GM18519 (cell line): ENCODE data around the gene GPATCH2.
A peak's percentile ranks its signal among the peaks of the same experiment; 100 is the strongest.

Experiments used
- ATAC-seq: cut with Tn5 transposase; IDR thresholded peaks from one replicate; pipeline ENCODE4 v1.9.1; 2021; ENCODE audit warnings: mild to moderate bottlenecking, moderate library complexity; ENCODE audit not compliant: unreplicated experiment, low FRiP score

GPATCH2 gene

GRCh38 chr1:217630711-217631591 is at the start of gene GPATCH2, which contains the start of gene SPATA17:
Gene GPATCH2 (minus strand): TSS chr1:217631090. CDS start chr1:217630971, 119 bp downstream.
Gene SPATA17 (plus strand): TSS chr1:217631344. CDS start chr1:217631379, 35 bp downstream.
- ATAC-seq: peak; percentile 95

- no peak for ATAC-seq
Observed at GRCh38 chr1:217674028-217674729, 43.3 kb upstream of the GPATCH2 start.

DNA sequence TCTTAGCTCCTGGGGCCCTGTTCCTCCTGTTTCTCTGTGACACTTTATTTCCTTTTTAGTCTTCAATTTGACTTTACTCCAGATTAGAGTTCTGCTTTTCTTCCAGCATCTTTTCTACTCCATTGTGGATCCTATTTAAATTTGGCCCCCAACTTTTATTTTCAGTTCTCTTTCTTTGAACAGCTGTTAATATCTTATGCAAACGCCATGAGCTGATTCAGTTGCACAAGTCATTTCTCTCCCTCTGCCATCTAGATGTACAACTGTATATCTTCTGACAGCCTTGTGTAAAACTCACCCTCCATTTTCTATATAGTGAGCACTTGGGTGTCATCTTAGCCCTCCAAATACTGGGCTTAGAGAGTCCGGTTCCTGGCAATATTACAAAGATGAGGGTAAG is 42.5 kb upstream of the GPATCH2 start:
- no peak for ATAC-seq

DNA sequence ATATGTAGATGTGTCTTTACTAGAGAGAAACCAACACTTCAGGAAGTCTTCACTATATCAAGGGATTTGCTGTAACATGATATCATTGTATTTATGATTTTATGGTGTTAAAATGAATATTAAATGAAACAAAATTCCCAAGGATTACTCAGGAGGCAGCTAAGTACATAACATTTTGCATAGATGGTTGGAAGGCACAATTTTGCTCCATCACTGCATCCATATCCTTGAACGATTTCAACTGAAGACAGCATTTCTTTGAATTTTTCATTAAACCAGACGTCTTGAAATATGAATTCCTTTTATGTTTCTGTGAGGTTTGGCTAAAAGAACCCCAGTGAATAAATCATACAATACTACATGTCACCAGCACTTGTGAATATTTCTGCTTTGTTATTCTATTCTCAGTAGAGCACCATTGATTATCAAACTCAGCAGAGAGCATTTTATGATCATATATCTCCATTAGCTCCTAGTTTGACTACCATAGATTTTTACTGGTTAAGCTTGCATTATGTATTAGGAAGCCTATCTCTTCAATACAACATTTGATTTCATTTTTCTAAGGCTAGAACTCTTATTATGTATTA is 37.6 kb upstream of the GPATCH2 start:
- no peak for ATAC-seq

DNA sequence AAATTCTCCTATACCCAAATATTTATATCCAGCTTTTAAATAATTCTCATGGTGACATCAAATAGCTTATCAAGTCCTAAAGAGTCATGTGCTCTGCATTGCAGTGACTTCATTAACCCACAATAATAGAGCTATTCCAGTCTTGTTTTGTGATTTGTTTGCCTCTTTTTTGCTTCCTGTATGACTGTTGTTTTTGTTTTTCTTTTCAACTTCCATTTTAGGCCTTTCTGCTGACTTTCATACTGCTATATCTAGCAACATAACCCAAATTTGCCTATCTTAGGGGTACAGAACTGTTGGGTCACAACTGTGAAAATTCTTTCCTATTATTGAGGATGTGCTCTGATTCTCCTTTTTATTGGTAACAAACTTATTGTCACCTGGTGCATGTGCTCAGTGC is 30.5 kb upstream of the GPATCH2 start:
- no peak for ATAC-seq

DNA sequence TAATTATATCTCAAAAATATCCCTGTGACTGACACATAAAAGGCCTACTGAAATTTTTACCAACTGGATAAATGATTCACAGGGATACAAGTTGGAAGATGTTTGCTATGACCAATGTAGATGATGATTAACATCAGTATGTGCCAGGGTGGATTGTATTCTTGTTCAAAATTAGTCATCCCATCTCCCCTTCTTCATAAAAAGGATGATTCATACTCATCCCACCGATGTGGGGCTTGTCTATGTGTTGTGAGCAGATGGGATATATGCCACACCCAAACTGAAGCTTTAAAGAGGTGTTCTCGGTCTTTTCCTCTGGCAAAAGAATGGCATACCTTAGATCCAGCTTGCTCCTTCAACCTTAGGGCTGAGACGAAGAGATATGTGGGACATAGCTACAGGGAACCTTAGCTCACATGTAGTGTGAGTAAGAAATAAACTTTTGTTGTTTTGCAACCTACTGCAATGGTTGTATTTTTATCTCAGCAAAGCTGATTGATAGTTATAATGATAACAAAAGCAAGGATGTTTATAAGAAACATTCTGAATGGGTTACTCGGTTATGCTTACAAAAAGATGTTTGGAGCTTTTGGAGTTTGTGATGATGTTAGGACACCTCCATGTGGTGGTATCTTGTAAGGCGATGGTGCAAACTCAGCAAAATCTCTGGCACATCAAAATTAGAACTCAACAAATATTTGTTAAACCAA is 29.6 kb upstream of the GPATCH2 start:
- peak; percentile 79 for ATAC-seq

DNA sequence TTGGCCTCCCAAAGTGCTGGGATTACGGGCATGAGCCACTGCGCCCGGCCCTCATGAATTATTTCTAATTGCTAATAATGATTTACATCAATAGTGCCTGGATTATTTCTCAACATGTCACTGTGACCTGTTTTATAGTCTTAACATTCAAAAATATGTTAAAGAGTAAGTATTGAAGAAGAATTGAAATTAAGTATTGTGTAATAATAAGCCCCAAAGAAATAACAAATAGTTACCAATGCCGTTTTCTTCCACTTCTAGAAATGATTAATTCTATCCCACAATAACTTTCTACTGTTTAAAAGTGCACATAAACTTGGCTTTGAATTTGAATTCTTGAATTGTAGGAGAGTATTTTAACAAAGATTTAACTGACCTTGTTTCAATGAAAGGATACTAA is 19.8 kb upstream of the GPATCH2 start:
- ATAC-seq: no peak

DNA sequence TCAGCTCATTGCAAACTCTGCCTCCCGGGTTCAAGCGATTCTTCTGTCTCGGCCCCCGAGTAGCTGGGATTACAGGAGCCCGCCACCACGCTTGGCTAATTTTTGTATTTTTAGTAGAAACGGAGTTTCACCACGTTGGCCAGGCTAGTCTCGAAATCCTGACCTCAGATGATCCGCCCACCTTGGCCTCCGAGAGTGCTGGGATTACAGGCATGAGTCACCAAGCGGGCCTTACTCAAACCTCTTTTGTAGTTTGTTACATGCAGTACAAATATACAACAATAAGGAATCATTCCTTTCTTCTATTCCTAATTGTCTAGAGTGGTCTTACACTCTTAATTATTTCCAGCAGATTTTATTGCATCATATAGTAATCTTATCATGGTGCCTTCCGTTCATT is 16.9 kb upstream of the GPATCH2 start:
- no peak for ATAC-seq

GRCh38 chr1:217642455-217642854 is 11.6 kb upstream of the GPATCH2 start:
- no peak for ATAC-seq

- no peak for ATAC-seq
Observed at GRCh38 chr1:217627431-217627830, 3.5 kb downstream of the GPATCH2 start.

DNA sequence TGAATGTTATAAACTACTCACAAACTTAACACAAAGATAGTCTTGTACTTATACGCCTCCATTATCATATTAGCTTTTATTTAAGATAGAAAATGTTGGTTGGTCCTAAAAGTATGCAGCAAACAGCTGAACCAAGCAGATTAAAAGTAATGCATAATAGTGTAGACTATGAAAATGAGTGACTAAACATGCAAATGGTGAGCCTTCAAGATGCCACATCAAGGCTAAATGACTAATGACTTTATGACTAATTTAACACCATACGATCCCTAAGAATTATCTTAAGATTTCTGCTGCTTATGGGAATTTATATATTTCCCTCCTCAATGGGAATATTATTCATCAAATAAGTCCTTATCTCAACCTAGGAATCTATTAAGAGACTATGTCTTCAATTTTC is 4.6 kb downstream of the GPATCH2 start:
- no peak for ATAC-seq

- ATAC-seq: no peak
Observed at GRCh38 chr1:217622042-217622441, 8.8 kb downstream of the GPATCH2 start.

- ATAC-seq: peak; percentile 100
Observed at GRCh38 chr1:217620814-217621213, 10.1 kb downstream of the GPATCH2 start.

DNA sequence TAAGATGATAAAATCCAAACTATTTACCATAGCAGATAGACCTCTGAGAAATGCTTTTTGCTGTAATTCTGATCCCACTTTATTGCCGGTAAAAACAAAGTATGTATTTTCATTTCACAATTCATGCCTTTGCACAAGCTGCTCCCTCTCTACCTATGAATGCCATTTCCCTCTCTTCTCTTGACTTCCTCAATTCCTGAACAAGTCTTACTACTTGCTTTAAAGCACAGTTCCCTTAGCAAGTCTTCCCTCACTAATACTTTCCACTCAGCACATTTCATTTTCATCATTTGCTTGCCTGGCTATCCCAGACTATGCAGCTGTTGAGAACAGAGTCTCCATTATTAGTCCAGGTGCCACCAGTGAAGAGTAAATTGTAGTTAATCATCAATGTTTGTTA is 13.8 kb downstream of the GPATCH2 start:
- no peak for ATAC-seq

DNA sequence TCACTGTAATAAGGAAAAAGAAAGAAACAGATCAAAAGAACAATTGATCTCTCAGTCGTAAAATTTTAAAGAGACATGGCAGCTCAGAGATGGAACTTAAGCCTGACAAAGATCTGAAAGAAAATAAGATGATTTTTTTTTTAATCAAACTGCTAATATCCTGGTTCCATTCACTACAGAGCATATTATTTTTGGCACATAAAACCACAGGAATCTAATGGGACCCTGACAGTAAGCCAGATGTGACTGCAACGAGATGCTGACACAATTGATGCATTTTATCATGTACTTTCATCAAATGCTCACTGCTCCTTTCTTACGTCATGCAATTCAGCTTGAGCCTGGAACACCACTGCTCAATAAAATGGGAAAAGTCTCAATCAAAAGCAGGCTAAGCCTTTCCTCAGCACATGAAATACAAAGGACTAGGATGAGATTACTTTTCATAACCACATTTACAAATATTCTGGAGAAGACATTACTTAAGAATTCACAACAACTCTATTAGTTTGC is 16.6 kb downstream of the GPATCH2 start:
- no peak for ATAC-seq

DNA sequence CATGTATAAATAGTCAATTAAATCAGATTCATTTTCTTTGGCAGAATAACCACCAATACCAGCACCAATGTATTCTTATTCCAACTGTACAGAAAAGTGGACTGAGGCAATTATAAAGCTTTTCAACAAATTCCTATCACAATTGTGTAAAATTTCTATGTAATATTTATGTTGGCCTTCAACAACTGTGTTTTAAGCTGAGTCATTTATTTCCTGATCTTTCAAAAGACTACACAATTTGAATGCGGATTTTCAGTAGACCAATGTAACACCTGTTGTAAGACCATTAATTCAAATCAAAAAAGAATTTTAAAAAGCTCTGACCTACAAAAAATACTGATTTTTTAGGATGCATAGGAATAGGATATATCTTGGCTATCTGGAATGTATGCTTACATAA is 25.5 kb downstream of the GPATCH2 start:
- ATAC-seq: no peak

GRCh38 chr1:217602380-217602779 is 28.5 kb downstream of the GPATCH2 start:
- ATAC-seq: no peak

- no peak for ATAC-seq
Observed at GRCh38 chr1:217599154-217599553, 31.7 kb downstream of the GPATCH2 start.

DNA sequence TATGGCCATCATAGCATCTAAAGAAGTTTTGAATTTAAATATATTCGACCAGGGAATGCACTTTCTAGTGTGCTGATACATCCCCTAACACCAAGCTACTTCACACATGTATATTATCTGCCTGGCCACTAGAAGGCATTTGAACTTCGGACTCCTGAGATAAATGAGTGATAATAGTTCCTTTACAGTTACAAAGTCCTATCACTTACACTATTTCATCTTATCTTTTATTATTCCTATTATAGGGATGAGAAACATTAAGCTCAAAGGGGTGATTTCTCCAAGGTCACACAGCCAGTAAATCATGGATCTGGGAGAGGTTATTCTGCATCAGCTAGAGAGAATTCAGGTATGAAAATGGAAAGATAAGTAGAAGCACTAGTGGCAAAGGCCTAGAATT is 40.3 kb downstream of the GPATCH2 start:
- no peak for ATAC-seq

DNA sequence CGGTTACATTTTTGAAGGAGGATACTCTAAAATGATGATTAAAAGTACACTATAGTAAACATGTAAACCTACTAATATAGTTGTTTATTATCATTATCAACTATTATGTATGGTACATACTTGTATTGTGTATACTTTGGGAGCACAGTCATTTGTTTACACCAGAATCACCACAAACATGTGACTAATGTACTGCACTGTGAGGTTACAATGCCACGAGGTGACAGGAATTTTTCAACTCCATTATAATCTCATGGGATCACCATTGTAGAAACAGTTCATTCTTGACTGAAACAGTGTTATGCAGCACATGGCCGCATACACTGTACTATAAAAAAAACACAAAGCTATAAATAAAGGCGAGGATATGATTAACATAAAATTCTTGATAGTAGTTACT is 44.3 kb downstream of the GPATCH2 start:
- ATAC-seq: no peak
